Measurements from ENCODE around the gene PIK3CG.
A peak's percentile ranks its signal among the peaks of the same experiment; 100 is the strongest.

The PIK3CG gene

DNA sequence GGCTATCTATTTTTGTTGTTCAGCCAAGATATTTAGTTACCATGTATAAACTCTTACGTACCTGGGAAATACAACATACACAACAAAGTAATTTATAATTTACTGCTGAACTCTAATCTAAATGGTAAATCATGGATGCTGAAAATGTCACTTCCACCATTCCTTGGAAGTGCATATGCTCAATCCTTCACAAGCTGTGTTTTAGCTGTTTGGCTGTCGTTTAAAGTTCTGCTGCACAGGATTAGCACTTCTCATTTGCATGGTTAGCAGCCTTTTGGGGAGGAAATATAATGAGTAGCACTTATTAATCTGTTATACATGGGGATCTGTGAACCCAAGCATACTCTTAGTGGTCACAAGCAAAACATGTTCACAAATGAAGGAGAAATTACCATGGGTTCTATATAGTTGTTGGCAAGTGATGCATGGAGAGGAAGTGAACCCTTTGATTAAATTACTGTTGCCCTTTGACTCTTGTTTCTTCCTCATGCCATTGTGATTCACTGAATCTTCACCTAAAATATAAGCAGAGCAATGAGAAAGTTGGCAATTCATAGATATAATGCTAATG, 18.5 kb downstream of the PIK3CG start:
- no peaks in the 10 kb centered on the region for H3K79me2 ChIP-seq (ENCODE audit: low read length)
- H3K36me3 ChIP-seq (replicated peaks; ENCODE audit: low read depth, low read length): peaks cover 88% of the 10 kb centered on the region
- H3K4me3 ChIP-seq (ENCODE audit: low read length): no peak overlapping the region
- peak overlapping the region; percentile 38 for H3K27ac ChIP-seq (ENCODE audit: low read length)
- H3K27me3 ChIP-seq (ENCODE audit: low read depth, low read length): no peaks in the 10 kb centered on the region
- H3K4me1 ChIP-seq (ENCODE audit: low read length): peaks cover 36% of the 10 kb centered on the region
- TF ChIP-seq, protein P1, sequence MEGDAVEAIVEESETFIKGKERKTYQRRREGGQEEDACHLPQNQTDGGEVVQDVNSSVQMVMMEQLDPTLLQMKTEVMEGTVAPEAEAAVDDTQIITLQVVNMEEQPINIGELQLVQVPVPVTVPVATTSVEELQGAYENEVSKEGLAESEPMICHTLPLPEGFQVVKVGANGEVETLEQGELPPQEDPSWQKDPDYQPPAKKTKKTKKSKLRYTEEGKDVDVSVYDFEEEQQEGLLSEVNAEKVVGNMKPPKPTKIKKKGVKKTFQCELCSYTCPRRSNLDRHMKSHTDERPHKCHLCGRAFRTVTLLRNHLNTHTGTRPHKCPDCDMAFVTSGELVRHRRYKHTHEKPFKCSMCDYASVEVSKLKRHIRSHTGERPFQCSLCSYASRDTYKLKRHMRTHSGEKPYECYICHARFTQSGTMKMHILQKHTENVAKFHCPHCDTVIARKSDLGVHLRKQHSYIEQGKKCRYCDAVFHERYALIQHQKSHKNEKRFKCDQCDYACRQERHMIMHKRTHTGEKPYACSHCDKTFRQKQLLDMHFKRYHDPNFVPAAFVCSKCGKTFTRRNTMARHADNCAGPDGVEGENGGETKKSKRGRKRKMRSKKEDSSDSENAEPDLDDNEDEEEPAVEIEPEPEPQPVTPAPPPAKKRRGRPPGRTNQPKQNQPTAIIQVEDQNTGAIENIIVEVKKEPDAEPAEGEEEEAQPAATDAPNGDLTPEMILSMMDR (IDR thresholded peaks at IDR 0.05; ENCODE audit: low read depth, low read length): no peak
- TF ChIP-seq EZH2phosphoT487 (IDR thresholded peaks at IDR 0.05; ENCODE audit: low read depth): no peak
- H4K20me1 ChIP-seq (ENCODE audit: insufficient read depth, low read length): no peaks in the 10 kb centered on the region
- no peaks in the 10 kb centered on the region for H3K9me3 ChIP-seq (ENCODE audit: insufficient read depth, low read length)
- H2AFZ ChIP-seq (ENCODE audit: low read depth, low read length): no peak overlapping the region
- peak overlapping the region; percentile 55 for H3K4me2 ChIP-seq (ENCODE audit: low read length)
- no peak overlapping the region for H3K9ac ChIP-seq (ENCODE audit: low read length)

GRCh38 chr7:106885652-106886051, 20.6 kb downstream of the PIK3CG start:
- Histone ChIP-seq H3K27me3 (ENCODE audit: low read depth, low read length) (no peaks in the 10 kb centered on the region), H3K9ac (ENCODE audit: low read length) (no peak overlapping the region), H4K20me1 (ENCODE audit: insufficient read depth, low read length) (no peaks in the 10 kb centered on the region), H2AFZ (ENCODE audit: low read depth, low read length) (no peak overlapping the region), H3K27ac (ENCODE audit: low read length) (no peak overlapping the region), H3K4me1 (ENCODE audit: low read length) (peaks cover 40% of the 10 kb centered on the region), H3K36me3 (replicated peaks; ENCODE audit: low read depth, low read length) (peaks cover 82% of the 10 kb centered on the region), H3K4me2 (ENCODE audit: low read length) (no peak overlapping the region), H3K79me2 (ENCODE audit: low read length) (no peaks in the 10 kb centered on the region), H3K4me3 (ENCODE audit: low read length) (no peak overlapping the region), H3K9me3 (ENCODE audit: insufficient read depth, low read length) (no peaks in the 10 kb centered on the region)
- no peak for TF ChIP-seq EZH2phosphoT487 (IDR thresholded peaks at IDR 0.05; ENCODE audit: low read depth)
- TF ChIP-seq, protein P1 (IDR thresholded peaks at IDR 0.05; ENCODE audit: low read depth, low read length): no peak

- Histone ChIP-seq H3K27me3 (ENCODE audit: low read depth, low read length) (no peaks in the 10 kb centered on the region), H3K4me2 (ENCODE audit: low read length) (no peak overlapping the region; the same call in 1 of the 2 replicates), H4K20me1 (ENCODE audit: insufficient read depth, low read length) (no peaks in the 10 kb centered on the region), H3K4me1 (ENCODE audit: low read length) (peaks cover 54% of the 10 kb centered on the region), H3K27ac (ENCODE audit: low read length) (peak overlapping the region; percentile 35), H3K4me3 (ENCODE audit: low read length) (no peak overlapping the region), H3K9ac (ENCODE audit: low read length) (no peak overlapping the region), H3K9me3 (ENCODE audit: insufficient read depth, low read length) (no peaks in the 10 kb centered on the region), H2AFZ (ENCODE audit: low read depth, low read length) (no peak overlapping the region), H3K79me2 (ENCODE audit: low read length) (no peaks in the 10 kb centered on the region), H3K36me3 (replicated peaks; ENCODE audit: low read depth, low read length) (peaks cover 78% of the 10 kb centered on the region)
- TF ChIP-seq, protein P1 (IDR thresholded peaks at IDR 0.05; ENCODE audit: low read depth, low read length): no peak
Observed at GRCh38 chr7:106887421-106887820, 22.3 kb downstream of the PIK3CG start.

- no peak overlapping the region for H3K9ac ChIP-seq (ENCODE audit: low read length)
- no peaks in the 10 kb centered on the region for H4K20me1 ChIP-seq (ENCODE audit: insufficient read depth, low read length)
- no peaks in the 10 kb centered on the region for H3K9me3 ChIP-seq (ENCODE audit: insufficient read depth, low read length)
- H3K36me3 ChIP-seq (replicated peaks; ENCODE audit: low read depth, low read length): peaks cover 78% of the 10 kb centered on the region
- H3K79me2 ChIP-seq (ENCODE audit: low read length): no peaks in the 10 kb centered on the region
- H3K4me2 ChIP-seq (ENCODE audit: low read length): no peak overlapping the region
- peaks cover 54% of the 10 kb centered on the region for H3K4me1 ChIP-seq (ENCODE audit: low read length)
- no peak overlapping the region for H3K4me3 ChIP-seq (ENCODE audit: low read length)
- H2AFZ ChIP-seq (ENCODE audit: low read depth, low read length): no peak overlapping the region
- H3K27ac ChIP-seq (ENCODE audit: low read length): no peak overlapping the region
- TF ChIP-seq, protein P1 (IDR thresholded peaks at IDR 0.05; ENCODE audit: low read depth, low read length): no peak
- TF ChIP-seq EZH2phosphoT487 (IDR thresholded peaks at IDR 0.05; ENCODE audit: low read depth): no peak
- H3K27me3 ChIP-seq (ENCODE audit: low read depth, low read length): no peaks in the 10 kb centered on the region
Observed at GRCh38 chr7:106888204-106888603, 23.1 kb downstream of the PIK3CG start.
